Superior temporal gyrus (tissue), 1 donor: ENCODE results near the gene PRKN.

Experiments used
- DNase-seq: peaks from one replicate; pipeline ENCODE4 v3.0.0-alpha.2; 2016; ENCODE audit errors: extremely low spot score

PRKN gene

GRCh38 chr6:162187168-162187935, 540.2 kb downstream of the PRKN start:
- no peak for DNase-seq

GRCh38 chr6:162184465-162184864, 543.1 kb downstream of the PRKN start:
- no peak for DNase-seq

GRCh38 chr6:162181741-162182401, 545.7 kb downstream of the PRKN start:
- no peak for DNase-seq

- no peak for DNase-seq
Observed at GRCh38 chr6:162181111-162181510, 546.5 kb downstream of the PRKN start.

- DNase-seq: no peak
Observed at GRCh38 chr6:162179196-162179951, 548.2 kb downstream of the PRKN start.

- no peak for DNase-seq
Observed at GRCh38 chr6:162178666-162179065, 548.9 kb downstream of the PRKN start.

- no peak for DNase-seq
Observed at GRCh38 chr6:162178266-162178665, 549.3 kb downstream of the PRKN start.

GRCh38 chr6:162177746-162178145, 549.8 kb downstream of the PRKN start:
- peak; percentile 78 for DNase-seq

GRCh38 chr6:162173466-162173865, 554.1 kb downstream of the PRKN start:
- no peak for DNase-seq

GRCh38 chr6:162165479-162165878, 562.1 kb downstream of the PRKN start:
- DNase-seq: no peak

- DNase-seq: no peak
Observed at GRCh38 chr6:162157167-162157870, 570.2 kb downstream of the PRKN start.

- DNase-seq: no peak
Observed at GRCh38 chr6:162156146-162156545, 571.4 kb downstream of the PRKN start.

- DNase-seq: no peak
Observed at GRCh38 chr6:162154930-162155329, 572.6 kb downstream of the PRKN start.

GRCh38 chr6:162154001-162154400, 573.6 kb downstream of the PRKN start:
- DNase-seq: no peak

GRCh38 chr6:162153120-162153519, 574.4 kb downstream of the PRKN start:
- DNase-seq: no peak

- peak; percentile 32 for DNase-seq
Observed at GRCh38 chr6:162151021-162151665, 576.4 kb downstream of the PRKN start.

- no peak for DNase-seq
Observed at GRCh38 chr6:162150295-162150694, 577.3 kb downstream of the PRKN start.

GRCh38 chr6:162149786-162150185, 577.8 kb downstream of the PRKN start:
- no peak for DNase-seq

GRCh38 chr6:162147805-162148204, 579.8 kb downstream of the PRKN start:
- DNase-seq: no peak

GRCh38 chr6:162147281-162147680, 580.3 kb downstream of the PRKN start:
- DNase-seq: no peak

GRCh38 chr6:162140251-162140852, 587.2 kb downstream of the PRKN start:
- DNase-seq: no peak
